ENCODE results near the gene BRI3.

Gene BRI3

DNA sequence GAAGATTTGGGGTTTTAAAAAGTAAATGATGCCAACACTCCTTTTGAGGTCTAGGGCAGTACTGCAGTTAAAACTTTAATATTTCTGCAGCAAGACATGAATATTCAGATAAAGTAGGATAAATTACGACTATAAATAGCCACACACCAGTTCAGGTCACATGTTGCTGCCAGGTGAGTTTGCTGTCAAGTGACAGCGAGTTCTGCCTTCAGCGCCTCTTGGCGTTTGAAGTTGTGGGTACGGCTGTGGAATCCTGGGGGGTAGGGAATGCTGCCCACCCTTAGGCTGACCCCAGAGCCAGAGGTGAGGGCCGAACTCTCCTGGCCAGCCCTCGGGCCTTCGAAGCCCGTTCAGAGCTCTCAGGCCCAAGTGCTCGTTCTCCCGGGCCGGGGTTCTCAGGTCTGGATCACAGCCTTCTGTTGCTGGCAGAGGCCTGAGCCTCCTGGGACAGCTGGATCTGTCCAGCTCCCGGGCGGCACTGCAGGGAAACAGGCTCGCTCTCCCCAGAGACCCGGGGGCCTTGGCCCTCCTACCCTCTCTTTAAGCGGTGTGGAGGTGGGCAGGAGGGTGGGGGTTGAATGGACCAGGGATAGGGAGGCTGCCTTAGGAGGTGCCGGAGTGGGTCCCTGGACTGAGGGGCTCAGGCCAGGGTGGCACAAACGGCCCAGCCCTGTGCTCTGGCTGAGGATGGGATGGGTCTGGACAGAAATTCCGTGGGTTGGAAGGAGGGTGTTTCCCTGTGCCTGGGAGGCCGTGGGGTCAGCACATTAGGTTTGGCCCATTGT lies 5.4 kb downstream of the BRI3 start:
- no peak for DNase-seq (ENCODE audit: low spot score)

DNA sequence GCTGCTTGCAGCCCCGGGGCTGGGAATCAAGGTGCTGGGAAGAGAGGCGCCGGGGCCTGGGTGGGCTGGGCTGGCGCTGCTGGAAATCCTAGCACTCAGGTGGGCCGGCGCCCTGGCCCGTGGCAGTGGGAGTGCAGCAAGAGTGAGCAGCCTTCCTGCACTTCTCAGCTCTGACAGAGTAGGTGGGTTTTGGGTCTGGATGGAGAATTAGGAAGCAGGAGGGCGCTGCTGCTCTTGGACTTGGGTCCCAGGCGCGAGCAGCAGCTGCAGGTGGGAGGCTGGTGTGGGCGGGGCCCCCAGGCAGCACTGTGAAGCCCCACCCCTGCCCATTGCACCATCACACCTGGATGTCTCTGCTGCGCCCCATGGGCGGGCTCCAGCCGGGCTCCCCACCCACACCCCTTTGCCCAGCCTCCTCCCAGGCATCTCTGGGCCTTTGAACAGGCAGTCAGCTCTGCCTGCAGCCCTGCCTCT lies 6.0 kb downstream of the BRI3 start:
- DNase-seq (ENCODE audit: low spot score), result no peak

DNA sequence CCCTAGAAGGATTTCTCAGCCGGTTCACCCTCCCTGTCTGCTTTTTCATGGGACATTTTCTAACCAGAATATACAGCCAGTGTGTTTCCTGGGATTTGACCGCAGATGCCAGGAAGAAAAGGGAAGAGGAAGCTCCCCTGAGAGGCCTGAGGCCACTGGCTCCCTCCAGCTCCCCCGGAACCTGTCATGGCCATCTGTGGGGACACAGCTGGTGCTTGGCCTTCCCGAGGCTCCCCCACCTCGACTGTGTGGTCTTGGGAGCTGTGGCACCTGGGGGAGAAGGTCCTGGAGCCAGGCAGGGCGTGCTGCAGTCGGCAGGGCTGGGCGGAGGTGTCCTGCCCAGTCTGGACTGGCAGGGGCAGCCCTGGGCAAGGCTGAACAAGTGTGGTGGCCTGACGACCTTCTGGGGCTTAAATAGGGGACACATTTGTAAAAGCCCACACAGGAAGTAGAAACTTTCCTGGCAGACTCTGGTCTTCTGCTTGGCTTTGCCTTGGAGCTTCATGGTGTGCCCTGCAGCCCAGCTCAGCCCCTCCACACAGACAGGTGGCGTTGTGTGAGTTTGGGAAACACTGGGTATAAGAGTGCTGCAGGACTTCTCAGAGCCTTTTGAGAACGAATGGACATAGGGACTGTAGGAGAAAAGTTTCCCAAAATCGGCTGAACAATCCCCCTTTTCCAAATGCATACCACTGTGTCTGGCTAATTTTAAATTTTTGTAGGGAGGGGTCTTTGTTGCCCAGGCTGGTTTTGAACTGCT lies 6.8 kb downstream of the BRI3 start:
- no peak for DNase-seq (ENCODE audit: low spot score)

- DNase-seq (ENCODE audit: low spot score), result no peak
These were observed 7.9 kb downstream of the BRI3 start for GRCh38 chr7:98289333-98289875.

DNA sequence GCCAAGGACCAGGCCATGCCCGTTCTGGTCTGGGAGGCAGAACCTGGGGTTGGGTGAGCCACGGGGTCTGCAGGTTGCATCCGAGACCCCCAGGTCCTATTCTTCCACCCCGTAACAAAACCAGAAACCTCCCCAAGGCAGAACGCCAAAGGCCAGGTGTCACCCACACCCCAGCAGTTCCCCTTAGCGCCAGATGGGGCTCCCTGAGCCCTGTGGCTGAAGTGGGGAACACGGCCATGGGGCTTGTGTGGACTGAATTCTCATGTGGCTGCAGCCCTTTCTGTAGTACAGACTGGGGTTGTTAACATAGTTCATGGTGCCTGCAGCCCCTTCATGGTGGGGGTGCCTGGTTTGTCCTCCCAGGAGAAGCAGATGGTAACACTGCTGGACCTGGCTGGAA lies 10.2 kb downstream of the BRI3 start:
- no peak for DNase-seq (ENCODE audit: low spot score)

- no peak for DNase-seq (ENCODE audit: low spot score)
These were observed 11.8 kb downstream of the BRI3 start for GRCh38 chr7:98293265-98293664.

GRCh38 chr7:98293746-98294145 lies 12.3 kb downstream of the BRI3 start:
- DNase-seq (ENCODE audit: low spot score), result no peak

- DNase-seq (ENCODE audit: low spot score), result no peak
These were observed 12.8 kb downstream of the BRI3 start for GRCh38 chr7:98294326-98294725.

- DNase-seq (ENCODE audit: low spot score), result no peak
These were observed 13.4 kb downstream of the BRI3 start for GRCh38 chr7:98294798-98295382.

DNA sequence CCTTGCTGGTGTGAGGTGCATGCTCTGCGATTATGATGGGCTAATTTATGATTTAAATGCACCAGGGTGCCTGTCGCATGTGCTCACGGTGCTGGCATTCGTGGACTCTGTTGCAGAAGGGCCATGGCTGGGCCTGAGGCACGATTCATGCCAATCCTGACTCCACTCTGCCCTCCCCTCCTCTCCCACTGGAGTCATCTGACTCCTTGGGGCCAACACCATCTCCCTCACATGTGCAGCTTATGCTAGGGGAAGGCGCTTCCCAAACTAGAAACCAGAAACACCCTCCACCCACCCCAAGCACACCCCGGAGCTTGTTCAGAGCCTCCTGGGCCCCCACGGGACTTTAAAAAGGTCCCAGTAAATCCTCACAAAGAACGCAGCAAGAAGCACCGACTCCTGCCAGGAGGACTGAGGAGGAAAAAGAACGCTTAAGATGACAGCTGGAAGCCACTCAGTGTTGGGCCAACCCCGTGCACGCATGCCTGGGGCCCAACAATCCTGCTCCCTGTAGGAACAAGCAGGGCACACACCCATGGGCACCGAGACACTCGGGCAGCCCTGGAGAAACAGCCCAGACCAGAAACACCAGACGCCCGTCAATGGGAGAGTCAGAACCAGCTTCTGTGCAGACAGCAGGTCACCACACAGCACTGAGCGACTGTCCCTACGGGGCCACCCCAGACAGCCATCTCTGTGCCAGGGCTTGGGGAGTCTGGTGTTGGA lies 14.1 kb downstream of the BRI3 start:
- DNase-seq (ENCODE audit: low spot score), result no peak

DNA sequence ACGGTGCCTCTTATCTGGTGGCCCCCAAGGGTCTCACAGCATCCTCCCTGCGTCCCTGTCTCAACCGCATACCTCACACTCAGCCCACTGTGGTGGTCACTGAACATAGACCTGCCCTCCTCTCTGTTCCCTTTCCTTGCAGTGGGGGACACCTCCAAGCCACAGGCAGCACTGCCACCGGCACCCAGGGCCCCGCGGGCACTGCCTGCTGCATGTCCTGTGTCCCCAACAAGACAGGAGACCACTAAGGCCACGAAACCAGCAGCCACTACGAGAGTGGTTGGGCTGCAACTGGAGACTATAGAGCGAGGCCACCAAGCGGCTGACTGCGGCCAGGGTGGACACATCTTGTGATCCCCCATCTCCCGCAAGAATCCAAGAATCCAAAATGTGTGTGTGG lies 15.3 kb downstream of the BRI3 start:
- DNase-seq (ENCODE audit: low spot score), result no peak

DNA sequence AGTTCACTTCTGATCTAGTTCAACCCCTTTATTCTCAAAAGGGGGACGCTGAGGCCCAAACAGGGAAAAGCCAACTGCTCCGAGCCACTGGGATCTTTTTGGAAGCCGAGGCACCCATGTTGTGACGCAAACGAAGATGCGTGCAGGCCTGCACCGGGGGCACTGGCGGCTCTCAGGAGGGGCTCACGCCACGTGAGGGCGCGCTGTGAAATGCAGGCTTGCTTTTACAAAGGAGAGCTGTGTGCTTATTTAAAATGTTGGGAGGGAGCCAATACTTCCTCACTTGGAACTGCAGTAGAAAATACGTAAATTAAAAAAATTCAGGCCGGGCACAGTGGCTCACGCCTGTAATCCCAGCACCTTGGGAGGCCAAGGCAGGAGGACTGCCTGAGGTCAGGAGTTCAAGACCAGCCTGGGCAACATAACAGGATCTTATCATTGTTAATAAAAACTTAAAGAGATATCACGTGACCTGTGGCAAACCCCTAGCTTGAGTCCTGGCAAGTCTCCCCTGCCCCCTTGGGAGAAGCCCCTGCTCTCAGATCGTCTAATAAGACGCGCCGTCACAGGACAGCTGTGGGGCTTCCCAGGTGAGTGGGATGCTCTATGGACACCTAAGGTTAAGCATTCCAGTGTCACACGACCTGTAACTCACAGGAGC lies 16.3 kb downstream of the BRI3 start:
- DNase-seq (ENCODE audit: low spot score), result no peak

GRCh38 chr7:98300595-98301372 lies 19.3 kb downstream of the BRI3 start:
- DNase-seq (ENCODE audit: low spot score), result no peak

DNA sequence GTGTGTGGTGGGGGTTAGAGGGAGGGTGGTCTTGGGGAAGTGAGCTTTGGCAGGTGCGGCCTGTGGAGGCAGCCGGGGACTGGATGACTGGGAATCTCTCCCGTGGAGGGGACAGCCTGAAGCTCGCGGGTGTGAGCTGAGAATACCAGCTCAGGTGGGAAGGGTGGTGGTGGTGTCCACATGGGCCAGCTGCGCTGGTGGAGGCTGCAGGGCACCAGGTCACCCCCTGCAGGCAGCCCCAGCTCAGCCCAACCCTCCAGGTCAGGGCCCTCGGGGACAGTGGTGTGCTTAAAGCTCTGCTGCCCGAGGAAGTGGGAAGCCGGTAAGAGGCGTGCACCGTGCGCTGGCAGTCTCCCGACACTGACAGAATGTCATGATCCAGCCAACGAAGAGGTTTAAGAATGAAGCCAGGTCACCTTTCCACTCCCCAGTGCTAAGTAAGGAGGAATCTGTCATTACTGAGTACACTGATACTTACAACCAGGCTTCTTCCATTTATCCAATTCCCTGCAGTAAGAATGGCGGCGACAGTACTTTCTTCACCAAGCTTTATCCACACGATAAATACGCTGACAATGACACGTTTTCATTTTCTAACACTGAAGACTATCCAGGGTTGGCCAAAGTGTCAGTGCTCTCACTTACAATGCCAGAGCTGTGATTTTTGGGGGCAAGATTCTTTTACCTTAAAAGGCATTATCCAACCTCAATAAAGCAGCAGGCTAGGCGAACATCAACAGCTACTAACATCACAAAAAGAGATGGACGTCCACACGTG lies 20.4 kb downstream of the BRI3 start:
- no peak for DNase-seq (ENCODE audit: low spot score)

DNA sequence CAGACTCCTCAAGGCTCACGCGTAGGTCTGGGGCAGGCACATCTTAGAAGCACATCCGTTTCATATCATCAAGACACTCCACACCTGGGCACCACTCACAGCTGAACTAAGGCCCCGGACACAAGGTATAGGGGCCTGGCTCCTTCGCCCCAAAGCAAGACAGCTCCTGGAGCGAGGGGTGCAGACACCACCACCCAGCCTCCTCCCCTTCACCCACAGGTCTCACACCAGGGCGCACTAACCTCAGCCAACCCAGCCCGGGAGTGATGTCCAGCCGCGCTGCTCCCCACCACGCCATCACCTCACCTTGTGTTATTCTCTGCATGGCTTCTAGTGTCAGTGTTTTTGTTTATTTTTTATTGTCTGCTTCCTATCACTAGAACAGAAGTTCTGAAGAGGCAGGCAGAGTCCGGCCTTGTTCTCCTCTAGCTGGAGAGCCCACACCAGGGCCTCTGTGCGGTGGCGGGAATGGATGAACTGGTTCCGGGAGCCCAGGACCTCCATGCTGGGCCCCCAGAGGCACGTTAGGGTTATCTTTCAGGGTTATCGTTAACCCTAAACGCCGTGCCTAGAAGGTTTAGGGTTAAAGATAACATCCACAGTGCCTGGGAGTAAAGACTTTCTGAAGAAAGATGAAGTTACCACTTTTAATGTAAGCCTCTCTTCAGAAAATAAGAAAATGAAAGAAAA lies 21.8 kb downstream of the BRI3 start:
- no peak for DNase-seq (ENCODE audit: low spot score)

GRCh38 chr7:98303906-98304305 lies 22.4 kb downstream of the BRI3 start:
- DNase-seq (ENCODE audit: low spot score), result no peak

DNA sequence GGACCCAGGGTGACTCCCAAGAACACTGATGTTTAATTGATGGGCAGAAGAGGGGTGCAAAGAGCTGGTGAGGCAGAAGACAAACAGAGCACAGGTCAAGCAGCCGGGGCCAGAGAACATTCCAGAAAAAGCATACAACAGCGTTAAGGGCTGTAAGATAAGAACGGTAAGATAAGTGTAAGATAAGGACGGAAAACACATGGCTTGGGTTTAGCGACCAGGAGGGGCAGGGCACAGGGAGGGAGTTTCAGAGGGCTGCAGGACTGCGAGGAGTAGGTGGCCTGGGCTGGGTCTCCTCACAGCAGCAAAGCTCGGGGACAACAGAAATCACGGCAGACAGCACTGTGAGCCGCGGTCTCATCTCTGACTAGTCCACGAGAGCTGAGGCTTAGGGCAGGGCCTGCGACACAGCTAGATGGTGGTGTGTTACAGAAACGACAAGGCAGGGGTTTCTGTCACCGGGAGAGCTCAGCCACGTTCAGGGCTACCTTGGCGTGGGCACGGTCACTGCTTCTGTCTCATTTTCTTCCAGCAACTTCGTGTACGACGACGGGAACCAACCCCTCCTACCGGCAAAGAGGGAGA lies 24.6 kb downstream of the BRI3 start:
- no peak for DNase-seq (ENCODE audit: low spot score)

DNA sequence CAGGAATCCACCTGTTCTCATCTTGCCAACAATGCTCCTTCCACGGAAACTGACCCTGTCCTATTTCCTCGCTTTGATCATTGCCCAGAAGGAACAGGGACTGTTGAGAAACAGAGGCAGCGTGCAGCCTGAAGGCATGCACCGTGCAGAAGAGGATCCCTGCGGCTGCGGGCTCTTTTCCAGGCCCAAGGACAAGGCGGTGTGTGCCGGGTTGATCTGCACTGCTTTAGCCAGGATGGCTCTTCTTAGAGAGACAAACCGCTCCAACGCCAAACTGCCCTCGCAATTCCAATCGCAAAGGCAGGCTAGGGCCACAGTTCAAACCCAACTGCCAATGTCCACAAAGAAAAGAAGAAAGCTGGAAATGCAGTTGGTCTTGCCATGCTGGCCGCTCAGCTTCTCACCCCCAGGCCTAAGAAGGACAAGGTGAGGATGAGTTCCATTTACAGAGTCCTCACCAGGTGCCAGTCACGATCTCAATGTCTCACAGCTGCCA lies 26.5 kb downstream of the BRI3 start:
- no peak for DNase-seq (ENCODE audit: low spot score)

- DNase-seq (ENCODE audit: low spot score), result no peak
These were observed 28.1 kb downstream of the BRI3 start for GRCh38 chr7:98309566-98309965.

Data from CD4-positive, alpha-beta T cell treated with Interleukin-2 at 100 ng/mL for 4 hours (primary cell).